Ishikawa (cell line): ENCODE results near the gene PIM3.

ENCODE experiments used
- CEBPB ChIP-seq: IDR thresholded peaks from 2 replicates; pipeline ENCODE4 v1.6.1; 2012
- CREB1 ChIP-seq: IDR thresholded peaks from 2 replicates; pipeline ENCODE4 v1.6.1; 2012; ENCODE audit warnings: low read depth
- EGR1 ChIP-seq: IDR thresholded peaks from 2 replicates; pipeline ENCODE4 v1.6.1; 2012
- EP300 ChIP-seq: IDR thresholded peaks from 2 replicates; pipeline ENCODE4 v1.6.1; 2012; ENCODE audit warnings: borderline replicate concordance
- MAX ChIP-seq: IDR thresholded peaks from 2 replicates; pipeline ENCODE4 v1.6.1; 2012
- NFIC ChIP-seq: IDR thresholded peaks from 2 replicates; pipeline ENCODE4 v1.6.1; 2012
- RAD21 ChIP-seq: IDR thresholded peaks from 2 replicates; pipeline ENCODE4 v1.6.1; 2012; ENCODE audit warnings: low read depth
- REST ChIP-seq: IDR thresholded peaks from 2 replicates; pipeline ENCODE4 v1.6.1; 2012; ENCODE audit warnings: low read depth, mild to moderate bottlenecking
- TAF1 ChIP-seq: IDR thresholded peaks from 2 replicates; pipeline ENCODE4 v1.6.1; 2012; ENCODE audit warnings: low read depth, mild to moderate bottlenecking
- TCF12 ChIP-seq: IDR thresholded peaks from 2 replicates; pipeline ENCODE4 v1.6.1; 2012; ENCODE audit warnings: low read depth
- TEAD4 ChIP-seq: IDR thresholded peaks from 2 replicates; pipeline ENCODE4 v1.6.1; 2012
- YY1 ChIP-seq: IDR thresholded peaks from 2 replicates; pipeline ENCODE4 v1.6.1; 2012; ENCODE audit warnings: low read depth
- ZBTB7A ChIP-seq: IDR thresholded peaks from 2 replicates; pipeline ENCODE4 v1.6.1; 2012; ENCODE audit warnings: low read depth
- TF ChIP-seq, protein P1 (sequence below): IDR thresholded peaks from 2 replicates; pipeline ENCODE4 v1.6.1; 2012

GRCh38 chr22:49913446-49913845 lies 47.1 kb upstream of the PIM3 start:
- TF ChIP-seq YY1 (no peak), ZBTB7A (no peak), CEBPB (no peak), EGR1 (no peak), TCF12 (no peak), TAF1 (no peak), EP300 (no peak), NFIC (no peak), MAX (no peak), CREB1 (no peak), RAD21 (no peak), REST (no peak), TEAD4 (no peak)
- TF ChIP-seq, protein P1, sequence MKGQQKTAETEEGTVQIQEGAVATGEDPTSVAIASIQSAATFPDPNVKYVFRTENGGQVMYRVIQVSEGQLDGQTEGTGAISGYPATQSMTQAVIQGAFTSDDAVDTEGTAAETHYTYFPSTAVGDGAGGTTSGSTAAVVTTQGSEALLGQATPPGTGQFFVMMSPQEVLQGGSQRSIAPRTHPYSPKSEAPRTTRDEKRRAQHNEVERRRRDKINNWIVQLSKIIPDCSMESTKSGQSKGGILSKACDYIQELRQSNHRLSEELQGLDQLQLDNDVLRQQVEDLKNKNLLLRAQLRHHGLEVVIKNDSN = no peak
